Embryonic facial prominence (tissue), 1 donor: Measurements from ENCODE around the gene SLC35F3.
"Not testable (repeated sequence)": the region's sequence is repeated elsewhere in the genome, so short reads cannot be mapped to it uniquely, and the experiment has no call there.

Source experiments
- DNase-seq: peaks from one replicate; pipeline ENCODE4 v3.0.0-alpha.2; 2016; ENCODE audit errors: extremely low spot score

Gene SLC35F3

DNA sequence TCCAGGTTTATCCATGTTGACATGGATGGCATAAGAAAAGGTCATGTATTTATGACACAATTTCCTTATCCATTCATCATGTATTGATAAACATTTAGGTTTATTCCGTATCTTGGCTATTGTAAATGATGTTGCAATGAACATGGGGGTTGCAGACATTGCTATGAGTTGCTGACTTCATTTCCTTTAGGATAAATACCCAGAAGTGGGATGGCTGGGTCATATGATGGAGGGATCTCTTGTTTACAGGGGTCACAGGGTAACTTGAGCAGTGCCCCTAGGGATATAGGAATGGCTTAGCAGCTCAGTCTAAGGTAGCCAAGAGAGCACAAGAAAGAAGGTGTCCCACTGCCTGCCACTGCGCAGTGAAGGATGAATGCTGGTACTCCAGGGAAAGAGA, 239.2 kb downstream of the SLC35F3 start:
- no peak for DNase-seq

DNA sequence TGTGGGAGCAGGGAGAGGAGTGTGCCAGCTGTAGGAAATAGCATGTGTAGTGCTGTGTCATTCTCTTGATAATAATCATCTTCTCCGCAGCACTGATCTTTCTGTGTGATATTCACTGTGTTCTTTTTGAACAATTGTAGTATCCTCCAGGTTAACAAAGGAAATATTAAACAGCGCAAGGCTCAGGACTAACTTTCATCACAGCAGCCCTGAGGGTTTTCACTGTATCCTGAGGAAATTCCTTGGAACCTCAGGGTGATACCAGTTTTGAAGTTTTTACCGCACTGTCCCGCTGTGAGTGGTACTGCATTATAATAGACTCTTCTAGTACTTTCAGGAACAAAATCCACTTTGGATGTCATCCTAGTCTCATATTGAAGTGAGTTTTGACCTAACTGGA, 240.4 kb downstream of the SLC35F3 start:
- DNase-seq = no peak

DNA sequence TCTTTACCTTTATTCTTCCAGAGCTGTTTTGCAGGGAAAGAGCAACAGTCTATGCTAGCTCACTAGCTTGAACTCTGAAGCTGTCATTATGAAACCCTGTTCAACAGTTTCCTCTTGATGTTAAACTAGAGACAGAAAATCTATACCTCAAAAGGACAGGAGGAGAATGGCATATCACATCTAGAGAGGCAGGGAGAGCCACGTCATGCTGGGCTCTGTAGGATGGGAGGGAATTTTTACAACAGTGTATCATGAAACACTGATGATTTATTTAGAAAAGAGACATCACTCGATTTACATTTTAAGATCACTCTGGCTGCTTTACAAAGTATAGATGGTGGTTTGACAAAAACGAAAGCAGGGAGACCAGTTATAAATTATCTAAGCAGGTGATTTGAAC, 243.9 kb downstream of the SLC35F3 start:
- DNase-seq = no peak

DNA sequence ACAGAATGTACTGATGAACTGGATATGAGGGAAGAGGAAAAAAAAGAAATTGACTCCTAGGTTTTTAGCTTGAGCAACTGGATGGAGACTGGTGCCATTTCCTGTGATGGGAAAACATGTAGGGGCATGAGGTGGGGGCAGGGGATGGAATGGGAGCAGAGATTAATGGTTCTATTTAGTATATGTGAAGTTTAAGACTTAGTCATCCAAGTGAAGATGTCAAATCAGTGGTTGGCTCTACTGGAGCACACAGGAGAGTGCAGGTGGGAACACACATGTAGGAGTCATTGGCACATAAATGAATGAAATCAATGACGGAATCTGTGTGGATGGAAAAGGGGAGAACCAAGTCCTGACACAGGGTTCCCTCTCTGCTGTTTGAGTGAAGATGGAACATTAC, 244.3 kb downstream of the SLC35F3 start:
- no peak for DNase-seq

- DNase-seq = no peak
These were observed 244.7 kb downstream of the SLC35F3 start for GRCh38 chr1:234149217-234149616.

GRCh38 chr1:234150892-234151291, 246.4 kb downstream of the SLC35F3 start:
- DNase-seq = no peak

DNA sequence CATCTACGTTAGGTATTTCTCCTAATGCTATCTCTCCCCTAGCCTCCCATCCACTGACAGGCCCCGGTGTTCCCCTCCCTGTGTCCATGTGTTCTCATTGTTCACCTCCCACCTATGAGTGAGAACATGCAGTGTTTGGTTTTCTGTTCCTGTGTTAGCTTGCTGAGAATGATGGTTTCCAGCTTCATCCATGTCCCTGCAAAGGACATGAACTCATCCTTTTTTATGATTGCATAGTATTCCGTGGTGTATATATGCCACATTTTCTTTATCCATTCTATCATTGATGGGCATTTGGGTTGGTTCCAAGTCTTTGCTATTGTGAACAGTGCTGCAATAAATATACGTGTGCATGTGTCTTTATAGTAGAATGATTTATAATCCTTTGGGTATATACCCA, 247.9 kb downstream of the SLC35F3 start:
- not testable (repeated sequence) for DNase-seq

- DNase-seq = no peak
These were observed 250.1 kb downstream of the SLC35F3 start for GRCh38 chr1:234154320-234155251.

DNA sequence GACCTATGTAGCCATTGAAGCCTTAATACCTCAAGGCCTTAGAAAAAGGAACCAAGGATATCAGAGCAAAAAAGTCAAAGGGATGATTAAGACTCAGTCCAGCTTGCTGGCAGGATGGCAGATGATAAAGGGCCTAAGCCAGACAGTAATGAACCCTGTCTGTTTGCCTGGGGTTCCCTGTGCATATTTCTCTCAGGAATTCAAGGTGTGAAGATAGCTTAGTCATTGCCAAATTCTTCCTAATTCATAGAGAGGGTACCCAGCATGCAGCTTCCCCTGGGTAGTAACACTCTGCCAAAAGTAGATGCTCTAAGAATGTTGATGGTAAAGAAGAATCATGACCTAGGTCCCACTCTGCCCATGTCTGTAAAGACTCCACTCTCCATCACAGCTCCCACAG, 258.2 kb downstream of the SLC35F3 start:
- no peak for DNase-seq

DNA sequence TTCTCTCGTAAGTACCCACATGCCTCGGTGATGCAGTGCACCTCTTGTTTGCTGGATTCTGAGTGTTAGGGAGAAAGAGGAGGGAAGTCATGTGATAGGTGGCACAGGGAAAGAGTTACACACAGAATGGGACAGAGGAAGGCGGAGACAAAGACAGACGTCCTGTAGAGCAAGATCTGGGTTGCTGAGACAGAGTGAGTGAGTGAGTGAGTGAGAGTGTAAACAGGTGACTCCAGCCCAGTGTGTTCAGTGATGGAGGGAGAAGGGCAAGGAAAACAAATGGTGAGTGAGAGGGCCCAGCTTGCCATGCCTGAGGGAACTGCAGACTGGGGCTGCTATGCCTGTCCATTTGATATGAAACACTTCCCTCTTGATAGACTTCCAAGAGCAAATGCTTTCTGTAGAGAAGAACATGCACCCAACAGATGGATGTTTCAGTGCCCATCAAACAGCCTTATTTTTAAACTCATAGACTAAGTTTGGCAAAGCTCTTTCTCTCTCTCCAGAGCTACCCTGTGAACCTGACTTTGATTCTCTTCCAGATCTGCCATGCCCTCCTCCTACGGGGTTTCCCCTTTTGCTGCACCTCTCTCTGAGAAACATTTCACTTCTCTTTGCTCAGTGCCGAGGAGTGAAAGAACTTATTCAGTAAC, 258.9 kb downstream of the SLC35F3 start:
- no peak for DNase-seq

DNA sequence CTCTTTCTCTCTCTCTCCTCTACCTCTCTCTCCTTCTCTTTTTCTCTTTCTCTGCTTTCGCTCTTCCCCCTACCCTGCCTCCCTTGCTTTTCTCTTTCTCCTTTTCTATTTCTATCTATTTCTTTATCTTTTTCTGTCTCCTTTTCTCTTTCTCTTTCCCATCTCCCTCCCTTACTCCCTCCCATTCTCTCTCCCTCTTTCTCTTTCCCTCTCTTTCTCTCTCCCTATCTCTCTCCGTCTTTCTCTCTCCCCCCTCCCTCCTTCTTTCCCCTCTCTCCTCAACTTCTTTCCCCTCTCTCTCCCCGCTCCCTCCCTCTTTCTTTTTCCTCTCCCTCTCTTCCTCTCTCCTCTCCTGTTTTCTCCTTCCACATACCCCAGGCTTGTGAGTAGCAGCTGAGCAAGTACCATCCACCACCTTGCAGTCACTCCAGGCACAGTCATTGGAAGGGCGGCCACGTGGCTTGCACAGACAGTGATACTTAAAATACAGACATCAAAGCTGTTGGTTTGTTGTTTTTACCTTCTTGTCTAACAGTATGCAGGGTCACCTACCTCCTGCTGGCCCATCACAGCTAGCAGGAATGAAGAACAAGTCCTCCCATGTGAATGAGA, 259.7 kb downstream of the SLC35F3 start:
- no peak for DNase-seq

DNA sequence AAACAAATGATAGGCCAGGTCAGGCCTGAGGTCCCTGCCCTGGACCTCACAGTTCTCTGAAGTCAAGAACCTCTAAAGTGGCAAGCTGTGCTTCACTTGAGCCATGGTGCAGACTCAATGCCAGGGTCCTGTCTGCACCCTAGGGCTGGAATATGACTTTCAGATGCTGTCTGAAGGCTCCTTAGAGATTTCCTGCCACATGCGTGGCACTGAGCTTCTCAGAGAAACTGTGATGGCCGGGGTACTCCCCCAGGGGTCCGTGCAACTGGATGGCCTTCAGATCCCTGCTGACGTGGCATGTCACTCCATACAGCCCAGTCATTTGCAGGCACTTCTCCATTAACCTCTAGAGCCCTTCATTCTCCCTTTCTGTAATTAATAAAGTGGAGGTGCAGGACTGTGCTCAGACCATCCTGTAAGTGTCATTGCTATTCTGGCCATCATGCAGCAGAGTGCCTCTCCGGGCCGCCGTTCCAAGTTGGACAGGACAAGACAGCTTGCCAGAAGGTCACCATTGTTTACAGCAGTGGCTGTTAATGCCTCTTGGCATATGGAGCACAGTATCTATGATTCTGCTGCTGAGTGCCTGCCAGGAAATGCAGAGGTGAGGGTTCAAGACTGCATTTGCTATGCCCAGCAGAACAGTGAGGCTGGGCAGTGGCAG, 263.7 kb downstream of the SLC35F3 start:
- no peak for DNase-seq

GRCh38 chr1:234169161-234169849, 264.8 kb downstream of the SLC35F3 start:
- DNase-seq = no peak

DNA sequence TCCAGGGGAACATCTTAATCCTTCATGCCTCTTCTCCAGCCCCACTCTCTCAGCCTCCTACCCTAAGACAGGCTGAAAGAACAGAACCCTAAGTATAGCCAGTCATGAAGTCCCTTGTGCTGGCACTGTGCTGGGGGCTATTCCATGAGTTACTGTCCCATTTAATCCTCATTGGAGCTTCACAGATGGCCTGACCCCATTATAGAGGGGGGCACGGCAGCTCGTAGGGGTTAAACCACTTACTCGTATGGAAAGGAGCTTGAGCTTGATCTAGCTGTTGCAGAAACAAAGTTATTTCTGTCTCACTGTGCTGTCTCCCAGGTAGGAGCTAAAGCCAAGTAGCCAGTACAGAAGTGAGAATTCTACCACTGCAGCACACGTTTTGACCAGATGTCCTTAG, 265.6 kb downstream of the SLC35F3 start:
- DNase-seq = no peak

DNA sequence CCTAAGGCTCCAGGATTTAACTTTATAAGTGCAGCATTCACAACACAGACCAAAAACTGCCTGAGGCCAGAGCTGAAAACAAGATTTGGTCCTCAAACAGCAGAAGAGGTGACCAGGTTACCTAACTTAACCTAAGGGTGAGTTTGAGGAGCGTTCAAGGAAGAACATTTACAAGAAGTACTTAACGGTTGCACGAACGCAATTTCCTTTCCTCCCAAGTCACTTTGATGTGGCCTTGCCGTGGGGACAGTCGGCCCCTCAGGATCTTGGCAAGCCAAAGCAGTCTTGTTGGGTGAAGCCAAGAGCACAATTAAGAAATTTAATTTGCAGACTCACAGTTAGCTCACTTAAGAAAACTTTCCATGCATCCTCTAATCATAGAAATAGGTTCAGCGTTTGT, 266.1 kb downstream of the SLC35F3 start:
- DNase-seq = no peak

DNA sequence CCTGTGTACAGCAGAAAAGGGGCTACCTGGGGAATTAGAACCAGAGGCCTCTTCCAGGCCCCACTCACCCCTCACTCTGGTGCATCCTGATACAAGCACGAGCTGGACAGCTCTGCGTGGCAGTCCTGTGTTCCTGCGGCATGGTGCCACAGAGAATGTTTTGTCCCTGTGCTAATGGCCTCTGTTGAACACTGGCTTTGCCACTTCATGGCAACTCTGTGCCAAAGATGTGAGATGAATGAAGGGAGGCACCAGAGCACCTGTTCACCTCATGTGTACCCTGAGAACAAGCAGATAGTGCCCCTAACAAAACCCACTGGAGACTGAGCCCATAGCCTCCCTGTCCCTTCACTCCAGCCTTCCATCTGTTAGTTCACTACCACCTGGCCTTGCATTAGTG, 269.5 kb downstream of the SLC35F3 start:
- no peak for DNase-seq

GRCh38 chr1:234175363-234175762, 270.9 kb downstream of the SLC35F3 start:
- no peak for DNase-seq

DNA sequence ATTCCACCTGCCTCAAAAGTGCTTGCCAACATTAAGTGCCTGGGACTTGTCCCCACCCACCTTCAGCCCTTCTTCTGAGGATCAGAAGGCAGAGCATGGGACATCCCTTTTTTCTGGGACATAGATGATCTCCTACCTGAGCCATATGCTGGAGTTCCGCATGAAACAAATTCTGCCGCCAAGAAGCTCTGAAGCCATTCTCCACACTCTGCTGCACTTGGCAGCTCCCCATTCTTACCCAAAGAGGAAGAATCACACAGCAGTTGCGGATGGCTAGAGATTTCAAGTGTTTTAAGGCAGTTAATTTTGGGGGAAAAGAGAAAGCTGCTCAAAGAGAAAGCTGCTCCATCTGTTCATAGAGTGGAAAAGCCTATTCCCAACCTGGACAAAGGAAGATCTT, 271.5 kb downstream of the SLC35F3 start:
- no peak for DNase-seq

GRCh38 chr1:234176847-234177246, 272.4 kb downstream of the SLC35F3 start:
- not testable (repeated sequence) for DNase-seq

- no peak for DNase-seq
These were observed 281.0 kb downstream of the SLC35F3 start for GRCh38 chr1:234185438-234185837.

DNA sequence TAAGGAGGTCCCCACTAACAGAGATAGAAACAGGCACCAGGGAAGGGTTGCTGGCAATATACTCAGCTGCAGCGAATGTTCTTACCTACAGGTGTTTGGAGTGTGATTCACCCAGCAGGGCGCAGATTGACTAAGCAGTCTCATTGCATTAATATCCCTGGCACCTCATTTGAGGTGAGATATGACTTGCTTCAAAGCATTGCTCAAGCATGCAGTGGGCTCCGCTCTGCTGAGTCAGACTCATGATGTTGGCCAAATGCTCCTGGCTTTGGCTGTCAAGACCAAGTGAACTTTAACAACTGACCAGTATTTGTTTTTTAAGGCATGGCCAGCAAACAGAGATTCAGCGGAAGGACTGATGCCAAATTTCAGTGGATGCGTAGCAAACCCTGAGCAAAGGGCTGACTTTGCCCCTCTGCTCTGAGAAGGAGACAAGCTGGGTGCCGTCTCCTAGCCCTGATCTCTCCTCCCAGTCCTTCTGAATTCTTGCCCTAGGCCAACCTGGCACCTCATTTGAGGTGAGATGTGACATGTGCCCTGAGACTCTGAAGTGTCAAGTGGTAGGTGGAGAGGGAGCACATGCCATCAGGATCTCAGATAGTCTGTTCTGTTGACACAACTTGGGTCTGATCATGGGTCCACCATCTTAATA, 281.7 kb downstream of the SLC35F3 start:
- DNase-seq = no peak
